WTC11 (cell line): ENCODE results near the gene ZC3H8. TPM values are rescaled to one million over a fixed set of nuclear protein-coding genes. Genes with fewer than 3 reads are reported as not detected.

Experiments used
- ATAC-seq: fragments of 200-7000 bp; cut with Tn5 transposase; 2 replicates; pipeline ENCODE4 v1.10.0; 2021; ENCODE audit warnings: mild to moderate bottlenecking, moderate library complexity
- CTCF ChIA-PET: fragments of 300-600 bp; sonication (Branson Sonifier 250); formaldehyde crosslinking; loops from one replicate; lab custom pipeline; 2021; ENCODE audit warnings: antibody characterized with exemption; lab: Charles Lee
- POLR2A ChIA-PET: fragments of 350-600 bp; sonication (Branson Sonifier 250); formaldehyde crosslinking; loops from one replicate; lab custom pipeline; 2021; ENCODE audit warnings: antibody characterized with exemption; lab: Charles Lee
- DNase-seq: peaks from one replicate; pipeline ENCODE4 v3.0.0; 2021; ENCODE audit warnings: low spot score
- H3K27ac Mint-ChIP-seq: 2 replicates; pipeline ENCODE4 v1.8.0; 2021; ENCODE audit warnings: mixed read lengths
- H3K27me3 Mint-ChIP-seq: 2 replicates; pipeline ENCODE4 v1.8.0; 2021; ENCODE audit warnings: low read depth, mild to moderate bottlenecking, moderate library complexity, mixed read lengths
- H3K36me3 Mint-ChIP-seq: 2 replicates; pipeline ENCODE4 v1.8.0; 2021; ENCODE audit warnings: mixed read lengths
- H3K4me1 Mint-ChIP-seq: 2 replicates; pipeline ENCODE4 v1.8.0; 2022; ENCODE audit warnings: mixed read lengths
- H3K4me3 Mint-ChIP-seq: 2 replicates; pipeline ENCODE4 v1.8.0; 2021; ENCODE audit warnings: mild to moderate bottlenecking, moderate library complexity, mixed read lengths
- H3K9me3 Mint-ChIP-seq: 2 replicates; pipeline ENCODE4 v1.8.0; 2021; ENCODE audit warnings: mixed read lengths
- AFF4 ChIP-seq: sonication (generic); formaldehyde crosslinking; IDR thresholded peaks from 2 replicates; pipeline ENCODE4 v1.8.1; 2023; ENCODE audit warnings: mild to moderate bottlenecking, missing genetic modification reagents, borderline replicate concordance
- CBFB ChIP-seq: sonication (generic); formaldehyde crosslinking; IDR thresholded peaks from 2 replicates; pipeline ENCODE4 v1.8.1; 2022; ENCODE audit warnings: mild to moderate bottlenecking, low read depth, missing genetic modification reagents
- ERG ChIP-seq: fragments of 250-450 bp; sonication (Bioruptor Pico); IDR thresholded peaks from 2 replicates; pipeline ENCODE4 v1.8.0; 2021; ENCODE audit warnings: mild to moderate bottlenecking
- FOXJ3 ChIP-seq: sonication (generic); formaldehyde crosslinking; IDR thresholded peaks from 2 replicates; pipeline ENCODE4 v1.9.0; 2021; ENCODE audit warnings: missing genetic modification reagents, mild to moderate bottlenecking, borderline replicate concordance
- GTF2I ChIP-seq: fragments of 250-450 bp; sonication (Bioruptor Pico); conservative IDR thresholded peaks from 2 replicates; pipeline ENCODE4 v1.4.0; 2021; ENCODE audit warnings: mild to moderate bottlenecking
- HMGA2 ChIP-seq: fragments of 250-450 bp; sonication (Bioruptor Pico); IDR thresholded peaks from 2 replicates; pipeline ENCODE4 v1.4.0; 2021; ENCODE audit warnings: mild to moderate bottlenecking, moderate library complexity
- SMAD4 ChIP-seq: sonication (generic); formaldehyde crosslinking; IDR thresholded peaks from 2 replicates; pipeline ENCODE4 v1.8.0; 2022; ENCODE audit warnings: mild to moderate bottlenecking, missing genetic modification reagents
- ZNF138 ChIP-seq: sonication (generic); formaldehyde crosslinking; conservative IDR thresholded peaks from 2 replicates; pipeline ENCODE4 v1.8.1; 2022; ENCODE audit warnings: mild to moderate bottlenecking, moderate library complexity, missing genetic modification reagents
- ZNF219 ChIP-seq: sonication (generic); formaldehyde crosslinking; IDR thresholded peaks from 2 replicates; pipeline ENCODE4 v1.8.0; 2023; ENCODE audit warnings: missing genetic modification reagents, mild to moderate bottlenecking, borderline replicate concordance
- ZNF423 ChIP-seq: fragments of 250-450 bp; sonication (Bioruptor Pico); IDR thresholded peaks from 2 replicates; pipeline ENCODE4 v2.1.2; 2022; ENCODE audit warnings: mild to moderate bottlenecking, moderate library complexity
- ZNF425 ChIP-seq: fragments of 250-450 bp; sonication (Bioruptor Pico); conservative IDR thresholded peaks from 2 replicates; pipeline ENCODE4 v1.9.0; 2021; ENCODE audit warnings: mild to moderate bottlenecking
- ZNF512 ChIP-seq: sonication (generic); formaldehyde crosslinking; IDR thresholded peaks from 2 replicates; pipeline ENCODE4 v1.8.1; 2022; ENCODE audit warnings: missing genetic modification reagents, borderline replicate concordance
- ZSCAN18 ChIP-seq: fragments of 250-450 bp; sonication (Bioruptor Pico); IDR thresholded peaks from 2 replicates; pipeline ENCODE4 v2.1.2; 2022; ENCODE audit warnings: mild to moderate bottlenecking, moderate library complexity
- total RNA-seq: library from RNA; stranded (reverse); gene quantifications from 3 replicates; pipeline ENCODE4 v1.2.3, GENCODE V29; 2021
- TF ChIP-seq, protein P1 (sequence below): fragments of 250-450 bp; sonication (Bioruptor Pico); IDR thresholded peaks from 2 replicates; pipeline ENCODE4 v1.9.0; 2021; ENCODE audit warnings: mild to moderate bottlenecking
- TF ChIP-seq, protein P2 (sequence below): sonication (generic); formaldehyde crosslinking; IDR thresholded peaks from 2 replicates; pipeline ENCODE4 v1.8.1; 2022; ENCODE audit warnings: mild to moderate bottlenecking, moderate library complexity, missing genetic modification reagents

The ZC3H8 gene
- total RNA-seq, 1 experiment from 2014 or later, result 5.7 TPM

DNA sequence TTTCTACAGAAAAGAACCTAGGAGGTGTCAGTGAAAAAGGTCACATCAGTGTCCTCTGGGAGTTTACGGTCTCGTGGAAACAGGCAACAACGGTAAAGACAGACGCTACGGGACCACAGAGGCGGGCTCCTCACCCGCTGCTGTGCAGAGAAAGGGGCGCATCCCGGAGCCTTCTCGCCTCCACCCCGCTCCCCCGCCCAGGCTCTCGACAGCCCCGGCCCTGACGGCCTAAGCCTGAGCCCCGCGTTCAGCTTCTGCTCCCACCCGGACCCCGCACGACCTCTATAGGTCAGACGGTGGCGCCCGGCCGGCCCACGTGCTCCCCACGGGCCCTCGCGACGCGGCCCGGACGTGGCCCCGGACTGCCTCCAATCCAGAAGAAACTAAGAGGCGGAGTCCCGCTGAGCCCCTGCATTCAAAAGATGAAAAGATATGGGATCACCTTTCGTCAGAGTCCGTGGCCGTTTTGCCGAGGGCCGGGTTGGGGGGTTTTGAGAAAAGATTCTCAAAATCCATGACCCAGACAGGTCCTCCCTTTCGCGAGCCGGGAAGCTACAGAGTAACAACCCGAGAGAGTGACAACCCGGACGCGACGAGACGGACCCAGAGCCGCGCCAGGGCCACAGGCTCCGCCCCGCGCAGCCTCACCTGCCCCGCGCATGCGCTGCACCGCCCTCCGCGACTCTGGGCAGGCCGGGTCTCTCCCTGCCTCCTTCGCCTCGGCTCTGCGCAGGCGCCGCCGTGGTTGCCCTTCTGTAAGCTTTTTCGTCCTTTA is at the start of gene ZC3H8 (continued):
- TF ChIP-seq ZNF512 (CRISPR knock-in tag) (no peak), SMAD4 (CRISPR knock-in tag) (no peak), GTF2I (no peak), ZNF425 (no peak)

DNA sequence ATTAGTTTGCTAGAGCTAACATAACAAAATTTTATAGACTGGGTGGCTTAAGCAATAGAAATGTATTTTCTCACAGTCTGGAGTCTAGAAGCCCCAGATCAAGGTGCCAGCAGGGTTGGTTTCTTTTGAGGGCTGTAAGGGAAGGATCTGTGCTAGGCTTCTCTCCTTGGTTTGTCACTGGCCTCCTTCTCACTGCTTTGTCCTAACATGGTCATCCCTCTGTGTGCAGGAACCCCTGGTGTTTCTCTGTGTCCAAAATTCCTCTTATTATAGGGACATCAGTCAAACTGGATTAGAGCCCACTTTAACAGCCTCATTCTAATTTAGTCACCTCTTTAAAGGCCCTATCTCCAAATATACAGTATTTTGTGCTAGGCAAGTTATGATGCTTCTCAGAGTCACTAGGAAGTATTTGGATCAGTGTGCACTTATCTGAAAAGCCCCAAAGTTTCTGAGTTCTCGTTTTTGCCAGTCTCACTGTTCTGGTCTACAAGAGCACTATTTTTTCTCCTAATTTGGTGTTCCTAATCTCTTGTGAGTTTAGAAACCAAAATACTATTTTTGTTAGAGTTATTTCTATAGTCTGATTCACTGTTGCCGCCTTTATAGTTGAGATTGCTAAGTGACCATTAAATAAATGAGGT is 49.6 kb upstream of the ZC3H8 start:
- Mint-ChIP-seq H3K27ac (no peak overlapping the region), H3K36me3 (peaks cover 16% of the 10 kb centered on the region), H3K4me1 (peaks cover 2% of the 10 kb centered on the region; the same call in 1 of the 2 replicates), H3K9me3 (peaks cover 5% of the 10 kb centered on the region), H3K27me3 (no peaks in the 10 kb centered on the region), H3K4me3 (no peak overlapping the region)
- POLR2A ChIA-PET, result no interaction called here
- no peak for ATAC-seq
- DNase-seq, result no peak
- CTCF ChIA-PET, result no interaction called here
- TF ChIP-seq FOXJ3 (CRISPR knock-in tag), result no peak
- TF ChIP-seq SMAD4 (CRISPR knock-in tag), result no peak
- TF ChIP-seq, protein P1, sequence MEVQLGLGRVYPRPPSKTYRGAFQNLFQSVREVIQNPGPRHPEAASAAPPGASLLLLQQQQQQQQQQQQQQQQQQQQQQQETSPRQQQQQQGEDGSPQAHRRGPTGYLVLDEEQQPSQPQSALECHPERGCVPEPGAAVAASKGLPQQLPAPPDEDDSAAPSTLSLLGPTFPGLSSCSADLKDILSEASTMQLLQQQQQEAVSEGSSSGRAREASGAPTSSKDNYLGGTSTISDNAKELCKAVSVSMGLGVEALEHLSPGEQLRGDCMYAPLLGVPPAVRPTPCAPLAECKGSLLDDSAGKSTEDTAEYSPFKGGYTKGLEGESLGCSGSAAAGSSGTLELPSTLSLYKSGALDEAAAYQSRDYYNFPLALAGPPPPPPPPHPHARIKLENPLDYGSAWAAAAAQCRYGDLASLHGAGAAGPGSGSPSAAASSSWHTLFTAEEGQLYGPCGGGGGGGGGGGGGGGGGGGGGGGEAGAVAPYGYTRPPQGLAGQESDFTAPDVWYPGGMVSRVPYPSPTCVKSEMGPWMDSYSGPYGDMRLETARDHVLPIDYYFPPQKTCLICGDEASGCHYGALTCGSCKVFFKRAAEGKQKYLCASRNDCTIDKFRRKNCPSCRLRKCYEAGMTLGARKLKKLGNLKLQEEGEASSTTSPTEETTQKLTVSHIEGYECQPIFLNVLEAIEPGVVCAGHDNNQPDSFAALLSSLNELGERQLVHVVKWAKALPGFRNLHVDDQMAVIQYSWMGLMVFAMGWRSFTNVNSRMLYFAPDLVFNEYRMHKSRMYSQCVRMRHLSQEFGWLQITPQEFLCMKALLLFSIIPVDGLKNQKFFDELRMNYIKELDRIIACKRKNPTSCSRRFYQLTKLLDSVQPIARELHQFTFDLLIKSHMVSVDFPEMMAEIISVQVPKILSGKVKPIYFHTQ, result no peak
- TF ChIP-seq AFF4 (CRISPR knock-in tag), result no peak
- no peak for TF ChIP-seq CBFB (CRISPR knock-in tag)
- no peak for TF ChIP-seq ERG
- no peak for TF ChIP-seq ZNF219 (CRISPR knock-in tag)
- no peak for TF ChIP-seq ZNF138 (CRISPR knock-in tag)
- no peak for TF ChIP-seq ZNF425
- TF ChIP-seq ZNF423, result no peak
- TF ChIP-seq, protein P2, sequence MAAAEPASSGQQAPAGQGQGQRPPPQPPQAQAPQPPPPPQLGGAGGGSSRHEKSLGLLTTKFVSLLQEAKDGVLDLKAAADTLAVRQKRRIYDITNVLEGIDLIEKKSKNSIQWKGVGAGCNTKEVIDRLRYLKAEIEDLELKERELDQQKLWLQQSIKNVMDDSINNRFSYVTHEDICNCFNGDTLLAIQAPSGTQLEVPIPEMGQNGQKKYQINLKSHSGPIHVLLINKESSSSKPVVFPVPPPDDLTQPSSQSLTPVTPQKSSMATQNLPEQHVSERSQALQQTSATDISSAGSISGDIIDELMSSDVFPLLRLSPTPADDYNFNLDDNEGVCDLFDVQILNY (CRISPR knock-in tag), result no peak
- TF ChIP-seq ZSCAN18 (CRISPR knock-in tag), result no peak
- no peak for TF ChIP-seq HMGA2 (CRISPR knock-in tag)
